ENCODE data around the gene RAMACL. TPM values are rescaled to one million over a fixed set of nuclear protein-coding genes. Genes with fewer than 3 reads are reported as not detected.
"Not testable (repeated sequence)": the region's sequence is repeated elsewhere in the genome, so short reads cannot be mapped to it uniquely, and the experiment has no call there.

RAMACL gene
- total RNA-seq: 0.77 TPM
- long read RNA-seq: 0 reads

DNA sequence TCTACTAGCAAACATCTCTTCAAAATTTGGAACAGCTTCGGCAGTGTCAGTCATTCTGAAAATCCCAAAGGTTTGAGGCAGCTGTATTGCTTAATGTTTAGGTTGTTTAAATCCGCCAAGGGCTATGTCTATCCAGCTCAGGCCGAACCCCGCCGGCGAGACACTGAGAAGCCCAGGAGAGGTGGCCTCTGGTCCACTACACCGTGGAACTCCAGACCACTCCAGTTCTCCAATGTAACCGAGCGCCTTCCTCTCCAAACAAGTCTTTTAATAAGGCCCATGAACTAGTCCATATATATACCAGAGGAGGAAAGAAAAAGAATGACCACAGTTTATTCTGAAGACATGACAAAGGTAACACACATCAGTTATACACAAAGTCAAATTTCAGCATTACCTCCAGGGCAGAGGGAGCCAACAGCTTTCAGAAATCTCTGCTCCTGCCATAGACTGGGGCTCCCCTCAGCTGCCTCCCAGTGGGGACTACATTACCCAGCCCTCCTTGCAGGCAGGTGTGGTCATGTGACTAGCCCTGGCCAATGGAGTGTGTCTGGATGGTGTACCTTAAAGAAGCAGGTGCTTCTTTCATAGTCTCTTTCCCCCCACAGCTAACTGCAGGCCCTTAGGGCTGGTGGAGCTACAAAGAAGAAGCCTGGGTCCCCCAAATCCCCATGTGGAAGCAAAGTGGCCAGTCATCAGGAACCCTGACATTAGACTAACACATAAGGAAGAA is at the start of gene RAMACL:
Gene RAMACL (minus strand): TSS at position 255 of the 733 bp plus-strand sequence. CDS start 201 bp downstream, at position 54.
- H3K36me3 ChIP-seq: no peaks in the 10 kb centered on the region
- intact Hi-C loops (cut with micrococcal nuclease): no loop called here
- no peaks in the 10 kb centered on the region for H3K9me3 ChIP-seq (replicated peaks)
- H3K4me3 ChIP-seq: no peak within 1 kb of the TSS
- DNase-seq: no peak
- H3K27me3 ChIP-seq (ENCODE audit: low read depth): no peaks in the 10 kb centered on the region
- TF ChIP-seq, protein P1, sequence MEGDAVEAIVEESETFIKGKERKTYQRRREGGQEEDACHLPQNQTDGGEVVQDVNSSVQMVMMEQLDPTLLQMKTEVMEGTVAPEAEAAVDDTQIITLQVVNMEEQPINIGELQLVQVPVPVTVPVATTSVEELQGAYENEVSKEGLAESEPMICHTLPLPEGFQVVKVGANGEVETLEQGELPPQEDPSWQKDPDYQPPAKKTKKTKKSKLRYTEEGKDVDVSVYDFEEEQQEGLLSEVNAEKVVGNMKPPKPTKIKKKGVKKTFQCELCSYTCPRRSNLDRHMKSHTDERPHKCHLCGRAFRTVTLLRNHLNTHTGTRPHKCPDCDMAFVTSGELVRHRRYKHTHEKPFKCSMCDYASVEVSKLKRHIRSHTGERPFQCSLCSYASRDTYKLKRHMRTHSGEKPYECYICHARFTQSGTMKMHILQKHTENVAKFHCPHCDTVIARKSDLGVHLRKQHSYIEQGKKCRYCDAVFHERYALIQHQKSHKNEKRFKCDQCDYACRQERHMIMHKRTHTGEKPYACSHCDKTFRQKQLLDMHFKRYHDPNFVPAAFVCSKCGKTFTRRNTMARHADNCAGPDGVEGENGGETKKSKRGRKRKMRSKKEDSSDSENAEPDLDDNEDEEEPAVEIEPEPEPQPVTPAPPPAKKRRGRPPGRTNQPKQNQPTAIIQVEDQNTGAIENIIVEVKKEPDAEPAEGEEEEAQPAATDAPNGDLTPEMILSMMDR (IDR thresholded peaks at IDR 0.05; ENCODE audit: borderline replicate concordance): no peak
- peaks cover 42% of the 10 kb centered on the region for H3K4me1 ChIP-seq
- H3K27ac ChIP-seq (replicated peaks): no peak within 1 kb of the TSS

DNA sequence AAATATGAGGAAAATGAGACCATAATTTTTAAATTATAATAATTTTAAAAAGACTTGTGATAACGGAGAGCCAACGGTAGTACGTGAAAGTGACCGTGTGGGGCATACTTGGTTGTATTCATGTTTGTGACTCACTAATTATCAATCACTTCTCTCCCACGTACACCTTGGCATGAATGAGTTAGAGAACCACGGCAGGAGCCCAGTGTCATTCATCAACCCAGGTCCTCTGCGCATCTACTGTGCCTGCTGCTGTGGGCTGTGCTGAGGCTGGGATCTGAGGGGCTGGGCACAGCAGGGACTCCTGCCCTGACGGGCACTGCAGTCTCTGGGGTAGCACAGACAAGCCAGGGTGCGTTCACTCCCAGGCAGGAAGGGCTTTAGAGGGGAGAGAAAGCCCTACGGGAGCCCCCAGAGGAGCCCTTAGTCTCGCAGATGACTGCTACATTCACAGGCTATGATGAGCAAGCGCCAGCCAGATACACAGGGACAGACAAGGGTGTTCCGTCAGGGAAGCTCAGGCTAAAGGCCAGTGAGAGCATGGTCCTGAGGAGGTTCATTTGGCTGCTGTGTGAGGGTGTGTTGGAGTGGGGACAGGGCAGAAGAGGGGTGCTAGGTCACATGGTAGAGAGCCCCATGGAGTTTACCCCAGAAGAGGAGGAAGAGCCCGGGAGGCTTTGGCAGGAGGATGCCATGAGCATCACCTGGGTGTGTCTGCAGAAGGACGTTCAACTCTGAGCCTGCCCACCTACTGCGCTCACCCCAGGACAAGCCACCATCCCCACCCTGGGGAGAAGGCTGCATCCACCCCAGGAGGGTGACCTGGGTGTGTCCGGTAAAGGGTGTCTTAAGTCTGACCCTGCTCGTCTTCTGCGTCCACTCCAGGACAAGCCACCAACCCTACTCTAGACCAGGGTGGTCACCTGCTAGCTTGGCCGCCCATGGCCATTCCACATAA is 48.8 kb upstream of the RAMACL start:
- Histone ChIP-seq H3K9me3 (replicated peaks) (no peaks in the 10 kb centered on the region), H3K4me1 (peaks cover 80% of the 10 kb centered on the region), H3K4me3 (no peak overlapping the region), H3K27me3 (ENCODE audit: low read depth) (no peaks in the 10 kb centered on the region), H3K36me3 (no peaks in the 10 kb centered on the region), H3K27ac (replicated peaks) (peak overlapping the region; percentile 71)
- intact Hi-C loops (cut with micrococcal nuclease): no loop called here
- TF ChIP-seq, protein P1 (IDR thresholded peaks at IDR 0.05; ENCODE audit: borderline replicate concordance): no peak
- DNase-seq: no peak

DNA sequence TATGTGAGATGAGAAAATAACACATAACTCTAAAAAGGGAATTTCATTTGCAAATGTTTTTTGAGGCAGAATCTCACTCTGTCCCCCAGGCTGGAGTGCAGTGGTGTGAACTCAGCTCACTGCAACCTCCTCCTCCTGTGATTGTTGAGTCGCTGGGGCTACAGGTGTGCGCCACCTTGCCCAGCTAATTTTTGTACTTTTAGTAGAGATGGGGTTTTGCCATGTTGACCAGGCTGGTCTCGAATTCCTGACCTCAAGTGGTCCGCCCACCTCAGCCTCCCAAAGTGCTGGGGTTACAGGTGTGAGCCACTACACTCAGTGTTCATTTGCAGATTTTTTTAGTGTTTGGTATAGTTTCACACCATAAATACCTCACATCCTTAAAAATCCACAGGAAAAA is 48.1 kb upstream of the RAMACL start:
- H3K36me3 ChIP-seq; H3K27me3 ChIP-seq (ENCODE audit: low read depth); intact Hi-C loops (cut with micrococcal nuclease); DNase-seq; H3K4me3 ChIP-seq; H3K9me3 ChIP-seq (replicated peaks): not testable (repeated sequence)
- peaks cover 80% of the 10 kb centered on the region for H3K4me1 ChIP-seq
- H3K27ac ChIP-seq (replicated peaks): peak overlapping the region; percentile 60

DNA sequence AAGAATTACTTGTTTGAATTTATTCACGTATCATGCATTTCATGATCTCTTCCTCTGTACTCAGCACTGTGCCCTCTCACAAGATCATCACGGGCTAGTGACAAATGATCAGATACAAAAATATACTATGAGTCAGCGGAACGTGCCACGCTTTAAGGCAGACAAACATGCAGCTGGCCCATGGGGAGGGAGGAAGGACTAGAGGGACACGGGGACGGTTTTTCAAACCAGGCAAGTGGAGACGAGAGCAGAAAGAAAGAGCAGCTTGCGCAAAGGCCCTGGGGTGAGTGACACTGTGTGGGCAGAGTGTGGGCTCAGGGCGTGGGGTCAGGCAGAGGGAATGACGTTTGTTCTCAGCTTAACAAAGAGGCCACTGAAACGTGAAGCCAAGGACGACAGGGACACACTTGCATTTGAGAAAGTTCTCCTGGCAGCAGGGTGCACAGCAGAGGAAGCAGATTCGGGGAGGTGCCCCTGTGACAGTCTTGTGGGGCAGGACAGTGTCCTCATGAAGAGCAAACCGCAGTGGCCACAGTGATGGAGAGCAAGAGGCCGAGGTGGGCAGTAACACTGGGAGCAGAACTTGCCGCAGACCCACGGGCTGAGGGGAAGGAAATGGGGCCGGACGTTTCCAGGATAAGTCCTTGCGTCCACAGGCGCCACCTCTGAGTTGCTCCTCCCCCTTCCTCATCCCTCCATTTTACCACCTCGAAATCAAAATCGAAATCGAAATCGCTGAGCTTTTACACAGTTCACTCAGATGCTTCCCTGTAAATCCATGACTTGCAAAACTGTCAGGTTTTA is 47.5 kb upstream of the RAMACL start:
- TF ChIP-seq, protein P1 (IDR thresholded peaks at IDR 0.05; ENCODE audit: borderline replicate concordance): no peak
- Histone ChIP-seq H3K27ac (replicated peaks) (peak overlapping the region; percentile 60), H3K4me3 (peak overlapping the region; percentile 36)

DNA sequence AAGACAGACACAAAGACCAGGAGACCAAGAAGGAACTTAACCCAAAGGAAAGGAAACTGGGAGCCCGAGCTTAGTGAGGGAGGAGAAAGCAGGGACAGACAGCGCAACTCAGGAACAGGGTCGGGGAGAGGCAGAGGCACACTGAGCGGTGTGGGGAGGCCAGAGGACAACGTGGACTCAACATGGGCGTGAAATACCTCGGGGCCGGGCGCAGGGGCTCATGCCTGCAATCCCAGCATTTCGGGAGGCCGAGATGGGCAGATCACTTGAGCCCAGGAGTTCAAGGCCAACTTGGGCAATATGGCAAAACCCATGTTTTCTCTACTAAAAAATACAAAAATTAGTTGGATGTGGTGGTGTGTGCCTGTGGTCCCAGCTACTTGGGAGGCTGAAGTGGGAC is 46.3 kb upstream of the RAMACL start:
- Histone ChIP-seq H3K27ac (replicated peaks) (peak overlapping the region; percentile 60), H3K4me3 (no peak overlapping the region), H3K36me3 (no peaks in the 10 kb centered on the region), H3K4me1 (peaks cover 76% of the 10 kb centered on the region), H3K27me3 (ENCODE audit: low read depth) (no peaks in the 10 kb centered on the region), H3K9me3 (replicated peaks) (no peaks in the 10 kb centered on the region)
- no peak for DNase-seq
- intact Hi-C loops (cut with micrococcal nuclease): no loop called here
- TF ChIP-seq, protein P1 (IDR thresholded peaks at IDR 0.05; ENCODE audit: borderline replicate concordance): no peak

More for the DNA sequence above, 47.5 kb upstream of the RAMACL start:
- H3K36me3 ChIP-seq: no peaks in the 10 kb centered on the region
- H3K4me1 ChIP-seq: peaks cover 78% of the 10 kb centered on the region
- intact Hi-C loops (cut with micrococcal nuclease): no loop called here
- no peaks in the 10 kb centered on the region for H3K9me3 ChIP-seq (replicated peaks)
- H3K27me3 ChIP-seq (ENCODE audit: low read depth): no peaks in the 10 kb centered on the region
- peak; percentile 53 for DNase-seq
